ENCODE data around the gene KLHDC4.
"Not testable (repeated sequence)": the region's sequence is repeated elsewhere in the genome, so short reads cannot be mapped to it uniquely, and the experiment has no call there.

DNA sequence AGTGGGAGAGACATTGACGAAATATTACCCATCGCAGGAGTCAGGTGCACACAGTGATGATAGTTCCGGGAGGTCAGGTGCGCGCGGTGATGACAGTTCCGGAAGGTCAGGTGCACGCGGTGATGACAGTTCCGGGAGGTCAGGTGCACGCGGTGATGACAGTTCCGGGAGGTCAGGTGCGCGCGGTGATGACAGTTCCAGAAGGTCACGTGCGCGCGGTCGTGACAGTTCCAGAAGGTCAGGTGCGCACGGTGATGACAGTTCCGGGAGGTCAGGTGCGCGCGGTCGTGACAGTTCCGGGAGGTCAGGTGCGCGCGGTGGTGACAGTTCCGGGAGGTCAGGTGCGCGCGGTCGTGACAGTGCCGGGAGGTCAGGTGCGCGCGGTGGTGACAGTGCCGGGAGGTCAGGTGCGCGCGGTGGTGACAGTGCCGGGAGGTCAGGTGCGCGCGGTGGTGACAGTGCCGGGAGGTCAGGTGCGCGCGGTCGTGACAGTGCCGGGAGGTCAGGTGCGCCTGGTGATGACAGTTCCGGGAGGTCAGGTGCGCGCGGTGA lies 84.7 kb downstream of the KLHDC4 start:
- TF ChIP-seq, protein P1, sequence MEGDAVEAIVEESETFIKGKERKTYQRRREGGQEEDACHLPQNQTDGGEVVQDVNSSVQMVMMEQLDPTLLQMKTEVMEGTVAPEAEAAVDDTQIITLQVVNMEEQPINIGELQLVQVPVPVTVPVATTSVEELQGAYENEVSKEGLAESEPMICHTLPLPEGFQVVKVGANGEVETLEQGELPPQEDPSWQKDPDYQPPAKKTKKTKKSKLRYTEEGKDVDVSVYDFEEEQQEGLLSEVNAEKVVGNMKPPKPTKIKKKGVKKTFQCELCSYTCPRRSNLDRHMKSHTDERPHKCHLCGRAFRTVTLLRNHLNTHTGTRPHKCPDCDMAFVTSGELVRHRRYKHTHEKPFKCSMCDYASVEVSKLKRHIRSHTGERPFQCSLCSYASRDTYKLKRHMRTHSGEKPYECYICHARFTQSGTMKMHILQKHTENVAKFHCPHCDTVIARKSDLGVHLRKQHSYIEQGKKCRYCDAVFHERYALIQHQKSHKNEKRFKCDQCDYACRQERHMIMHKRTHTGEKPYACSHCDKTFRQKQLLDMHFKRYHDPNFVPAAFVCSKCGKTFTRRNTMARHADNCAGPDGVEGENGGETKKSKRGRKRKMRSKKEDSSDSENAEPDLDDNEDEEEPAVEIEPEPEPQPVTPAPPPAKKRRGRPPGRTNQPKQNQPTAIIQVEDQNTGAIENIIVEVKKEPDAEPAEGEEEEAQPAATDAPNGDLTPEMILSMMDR (IDR thresholded peaks at IDR 0.05) = not testable (repeated sequence)
- not testable (repeated sequence) for TF ChIP-seq POLR2AphosphoS5 (IDR thresholded peaks at IDR 0.05; ENCODE audit: low read depth, low read length); SIN3A (IDR thresholded peaks at IDR 0.05; ENCODE audit: borderline replicate concordance, insufficient read depth, low read depth, low read length)
